Glutamatergic neuron (in vitro differentiated cells): ENCODE data around the gene C1QTNF9B. TPM values are rescaled to one million over a fixed set of nuclear protein-coding genes. Genes with fewer than 3 reads are reported as not detected.

ENCODE experiments used
- DNase-seq: peaks from one replicate; pipeline ENCODE4 v3.0.0; 2022
- H3K27ac Mint-ChIP-seq: one replicate; pipeline ENCODE4 v1.8.0; 2020; ENCODE audit warnings: mild to moderate bottlenecking, mixed read lengths, inconsistent platforms; ENCODE audit not compliant: unreplicated experiment
- H3K27me3 Mint-ChIP-seq: one replicate; pipeline ENCODE4 v1.8.0; 2020; ENCODE audit warnings: mild to moderate bottlenecking, moderate library complexity, mixed read lengths, inconsistent platforms; ENCODE audit not compliant: unreplicated experiment
- H3K36me3 Mint-ChIP-seq: one replicate; pipeline ENCODE4 v1.8.0; 2020; ENCODE audit warnings: mild to moderate bottlenecking, mixed read lengths, inconsistent platforms; ENCODE audit not compliant: unreplicated experiment
- H3K4me1 Mint-ChIP-seq: one replicate; pipeline ENCODE4 v1.8.0; 2020; ENCODE audit warnings: mild to moderate bottlenecking, low read depth, mixed read lengths, inconsistent platforms; ENCODE audit not compliant: unreplicated experiment
- H3K4me3 Mint-ChIP-seq: one replicate; pipeline ENCODE4 v1.8.0; 2020; ENCODE audit warnings: mild to moderate bottlenecking, mixed read lengths, inconsistent platforms; ENCODE audit not compliant: unreplicated experiment
- H3K9me3 Mint-ChIP-seq: one replicate; pipeline ENCODE4 v1.8.0; 2020; ENCODE audit warnings: mild to moderate bottlenecking, moderate library complexity, mixed read lengths, inconsistent platforms; ENCODE audit not compliant: unreplicated experiment
- total RNA-seq: library from RNA; stranded (reverse); fragmentation: NEBNext Ultra II Directional; extraction: Animal tissue kit (Norgen Biotek cat#: 25700); gene quantifications from one replicate; pipeline ENCODE4 v1.2.1, GENCODE V29; 2021; ENCODE audit not compliant: unreplicated experiment
- TF ChIP-seq, protein P1 (sequence below): fragments of 200-600 bp; sonication (generic); IDR thresholded peaks from one replicate; pipeline ENCODE4 v1.5.0; 2021; ENCODE audit not compliant: partially characterized antibody, unreplicated experiment

C1QTNF9B gene
- total RNA-seq, 1 donor from 2014 or later, result not detected

DNA sequence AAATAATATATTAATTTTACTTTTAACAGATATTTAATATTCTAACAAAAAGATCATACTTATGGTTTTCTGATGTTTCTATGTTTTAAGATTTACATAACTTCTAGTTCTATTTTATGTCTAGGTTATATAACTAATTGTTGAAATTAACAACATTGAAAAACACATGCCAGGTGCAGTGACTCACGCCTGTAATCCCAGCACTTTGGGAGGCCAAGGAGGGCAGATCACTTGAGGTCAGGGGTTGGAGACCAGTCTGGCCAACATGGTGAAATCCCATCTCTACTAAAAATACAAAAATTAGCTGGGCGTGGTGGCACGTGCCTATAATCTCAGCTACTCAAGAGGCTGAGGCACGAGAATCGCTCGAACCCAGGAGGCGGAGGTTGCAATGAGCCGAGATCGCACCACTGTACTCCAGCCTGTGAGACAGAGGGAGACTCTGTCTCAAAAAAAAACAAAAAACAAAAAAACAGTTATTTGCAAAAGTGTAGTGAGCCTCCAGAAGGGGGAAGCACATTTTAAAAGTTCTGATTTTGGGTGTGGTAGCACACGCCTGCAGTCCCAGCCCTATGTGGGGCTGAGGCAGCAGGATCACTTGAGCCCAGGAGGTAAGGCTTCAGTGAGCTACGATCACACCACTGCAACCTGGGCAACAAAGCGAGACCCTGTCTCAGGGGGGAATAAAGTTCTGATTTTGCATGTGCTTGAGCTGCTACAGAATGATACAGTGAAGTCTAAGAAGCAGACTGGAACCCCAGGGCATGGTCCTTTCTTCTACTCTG, 26.8 kb downstream of the C1QTNF9B start:
- H3K4me1 Mint-ChIP-seq, result peaks cover 8% of the 10 kb centered on the region
- no peaks in the 10 kb centered on the region for H3K9me3 Mint-ChIP-seq
- no peak overlapping the region for H3K4me3 Mint-ChIP-seq
- no peaks in the 10 kb centered on the region for H3K36me3 Mint-ChIP-seq
- H3K27me3 Mint-ChIP-seq, result no peaks in the 10 kb centered on the region
- TF ChIP-seq, protein P1, sequence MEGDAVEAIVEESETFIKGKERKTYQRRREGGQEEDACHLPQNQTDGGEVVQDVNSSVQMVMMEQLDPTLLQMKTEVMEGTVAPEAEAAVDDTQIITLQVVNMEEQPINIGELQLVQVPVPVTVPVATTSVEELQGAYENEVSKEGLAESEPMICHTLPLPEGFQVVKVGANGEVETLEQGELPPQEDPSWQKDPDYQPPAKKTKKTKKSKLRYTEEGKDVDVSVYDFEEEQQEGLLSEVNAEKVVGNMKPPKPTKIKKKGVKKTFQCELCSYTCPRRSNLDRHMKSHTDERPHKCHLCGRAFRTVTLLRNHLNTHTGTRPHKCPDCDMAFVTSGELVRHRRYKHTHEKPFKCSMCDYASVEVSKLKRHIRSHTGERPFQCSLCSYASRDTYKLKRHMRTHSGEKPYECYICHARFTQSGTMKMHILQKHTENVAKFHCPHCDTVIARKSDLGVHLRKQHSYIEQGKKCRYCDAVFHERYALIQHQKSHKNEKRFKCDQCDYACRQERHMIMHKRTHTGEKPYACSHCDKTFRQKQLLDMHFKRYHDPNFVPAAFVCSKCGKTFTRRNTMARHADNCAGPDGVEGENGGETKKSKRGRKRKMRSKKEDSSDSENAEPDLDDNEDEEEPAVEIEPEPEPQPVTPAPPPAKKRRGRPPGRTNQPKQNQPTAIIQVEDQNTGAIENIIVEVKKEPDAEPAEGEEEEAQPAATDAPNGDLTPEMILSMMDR, result no peak
- no peak overlapping the region for H3K27ac Mint-ChIP-seq
- no peak for DNase-seq

DNA sequence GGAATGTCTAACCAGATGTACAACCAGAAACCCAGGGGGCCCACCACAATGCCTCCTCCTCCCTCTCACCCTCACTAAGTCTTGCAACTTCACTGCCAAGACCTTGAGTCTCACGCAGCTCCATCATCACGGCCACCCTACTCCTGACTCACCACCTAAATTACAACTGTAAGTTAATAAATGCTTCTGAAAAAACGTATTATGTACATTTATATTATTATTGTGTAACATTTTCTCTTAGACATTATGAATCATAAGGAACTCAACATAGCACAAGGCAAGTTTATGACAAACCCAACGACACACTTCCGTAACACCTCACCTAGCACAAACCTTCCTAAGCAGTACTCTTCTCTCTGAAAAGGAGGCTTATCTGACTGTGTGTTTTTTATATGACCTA, 28.8 kb downstream of the C1QTNF9B start:
- Mint-ChIP-seq H3K27me3 (no peaks in the 10 kb centered on the region), H3K36me3 (no peaks in the 10 kb centered on the region), H3K4me1 (peaks cover 8% of the 10 kb centered on the region), H3K27ac (no peak overlapping the region), H3K9me3 (no peaks in the 10 kb centered on the region), H3K4me3 (no peak overlapping the region)
- TF ChIP-seq, protein P1, result no peak
- no peak for DNase-seq

DNA sequence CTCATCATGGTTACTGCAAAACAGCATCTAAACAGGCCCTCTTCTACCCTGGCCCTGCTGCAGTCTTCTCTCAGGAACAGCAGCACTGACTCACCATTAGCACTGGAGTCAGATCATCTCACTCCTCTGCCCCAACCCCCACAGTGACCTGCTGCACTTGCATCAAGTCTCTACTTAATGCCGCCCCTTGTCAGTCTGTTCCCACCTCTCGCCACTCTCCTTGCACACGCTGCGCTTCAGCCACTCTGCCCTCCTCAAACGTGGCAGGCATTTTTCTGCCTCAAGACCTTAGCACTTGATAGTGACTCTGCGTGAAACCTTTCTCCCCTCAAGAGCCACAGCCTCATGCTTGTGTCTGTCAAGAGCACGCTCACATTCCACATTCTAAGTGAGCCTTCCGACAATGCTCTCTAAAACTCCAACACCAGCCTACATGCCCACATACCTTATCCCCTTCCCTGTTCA, 30.2 kb downstream of the C1QTNF9B start:
- Mint-ChIP-seq H3K9me3 (no peaks in the 10 kb centered on the region), H3K27ac (no peak overlapping the region), H3K27me3 (no peaks in the 10 kb centered on the region), H3K4me1 (peaks cover 3% of the 10 kb centered on the region), H3K36me3 (no peaks in the 10 kb centered on the region), H3K4me3 (no peak overlapping the region)
- TF ChIP-seq, protein P1, result no peak
- peak; percentile 22 for DNase-seq

DNA sequence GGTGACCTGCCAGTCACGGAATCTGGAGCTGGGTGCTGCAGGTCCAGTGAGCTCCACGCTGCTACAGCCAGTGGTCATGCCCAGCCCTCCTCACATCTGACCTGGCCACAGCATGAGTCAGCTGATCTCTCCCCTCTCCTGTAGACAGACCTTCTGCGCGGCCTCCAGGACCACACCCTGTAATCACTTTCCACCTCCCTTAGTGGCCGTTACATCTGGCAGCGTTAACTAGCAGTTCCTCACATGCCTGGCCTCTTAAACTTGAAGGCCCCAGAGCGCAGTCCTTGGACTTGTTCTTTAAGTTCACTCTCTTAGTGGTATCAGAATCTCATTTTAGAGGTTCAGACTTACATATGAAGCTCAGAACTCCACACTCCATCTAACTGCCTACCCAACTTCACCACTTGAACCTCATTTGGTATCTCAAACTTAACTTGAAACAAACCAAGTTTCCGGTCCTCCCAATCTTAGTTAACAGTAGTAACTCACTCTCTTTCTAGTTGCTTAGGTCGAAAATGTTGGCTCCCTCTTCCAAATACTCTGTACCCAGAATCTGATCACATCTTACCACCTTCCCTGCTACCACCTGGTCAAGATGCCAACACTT, 30.8 kb downstream of the C1QTNF9B start:
- H3K9me3 Mint-ChIP-seq, result no peaks in the 10 kb centered on the region
- H3K36me3 Mint-ChIP-seq, result no peaks in the 10 kb centered on the region
- peaks cover 3% of the 10 kb centered on the region for H3K4me1 Mint-ChIP-seq
- DNase-seq, result peak; percentile 17
- no peaks in the 10 kb centered on the region for H3K27me3 Mint-ChIP-seq
- H3K27ac Mint-ChIP-seq, result no peak overlapping the region
- TF ChIP-seq, protein P1, result no peak
- H3K4me3 Mint-ChIP-seq, result no peak overlapping the region

DNA sequence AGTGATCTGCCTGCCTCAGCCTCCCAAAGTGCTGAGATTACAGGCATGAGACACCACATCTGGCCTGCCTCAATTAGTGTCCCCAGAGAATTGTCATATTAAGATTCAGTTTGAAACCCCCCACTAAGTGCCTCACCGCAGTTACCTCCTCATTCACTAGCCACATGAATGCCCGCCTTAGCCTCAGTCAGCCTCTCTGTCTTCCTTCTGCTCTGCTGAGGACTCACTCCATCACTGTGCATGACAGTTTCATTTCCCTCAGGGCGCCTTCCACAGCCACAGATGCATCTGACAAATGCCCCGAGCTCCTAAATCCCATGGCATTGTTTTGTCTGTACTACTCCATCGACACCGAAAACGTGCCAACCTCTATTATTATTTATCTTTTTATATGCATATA, 31.4 kb downstream of the C1QTNF9B start:
- TF ChIP-seq, protein P1, result no peak
- no peaks in the 10 kb centered on the region for H3K36me3 Mint-ChIP-seq
- no peaks in the 10 kb centered on the region for H3K9me3 Mint-ChIP-seq
- no peak overlapping the region for H3K4me3 Mint-ChIP-seq
- H3K4me1 Mint-ChIP-seq, result peaks cover 3% of the 10 kb centered on the region
- H3K27ac Mint-ChIP-seq, result peak overlapping the region; percentile 62
- H3K27me3 Mint-ChIP-seq, result no peaks in the 10 kb centered on the region
- no peak for DNase-seq
